NOMO-1 (cell line): ENCODE results near the gene OR8G5.
A peak's percentile ranks its signal among the peaks of the same experiment; 100 is the strongest.
"Not testable (repeated sequence)": the region's sequence is repeated elsewhere in the genome, so short reads cannot be mapped to it uniquely, and the experiment has no call there.

ENCODE experiments used
- DNase-seq, 2 experiments: peaks; one replicate each; lab custom pipeline; 2025; ENCODE audit not compliant: unreplicated experiment in 2 of 2; lab: John Stamatoyannopoulos, UW

OR8G5 gene

GRCh38 chr11:124256076-124256475, at the start of gene OR8G5:
Gene OR8G5, plus strand, starts transcription at chr11:124256376. Its CDS starts 8,556 bp downstream, at chr11:124264932.
- DNase-seq, result no peak

GRCh38 chr11:124207102-124207792, 48.9 kb upstream of the OR8G5 start:
- peak in 1 of 2 experiments; percentile 3 for DNase-seq

- no peak for DNase-seq
These were observed 46.3 kb upstream of the OR8G5 start for GRCh38 chr11:124209824-124210357.

GRCh38 chr11:124210421-124210820, 45.8 kb upstream of the OR8G5 start:
- DNase-seq, result no peak

- DNase-seq, result no peak
These were observed 44.9 kb upstream of the OR8G5 start for GRCh38 chr11:124211321-124211720.

GRCh38 chr11:124214027-124214426, 42.1 kb upstream of the OR8G5 start:
- no peak for DNase-seq

- DNase-seq, result no peak
These were observed 37.0 kb upstream of the OR8G5 start for GRCh38 chr11:124219126-124219525.

- DNase-seq, result no peak
These were observed 33.8 kb upstream of the OR8G5 start for GRCh38 chr11:124222407-124222806.

GRCh38 chr11:124224618-124225423, 31.4 kb upstream of the OR8G5 start:
- DNase-seq, result peak; percentile 68 to 91

GRCh38 chr11:124225471-124225870, 30.7 kb upstream of the OR8G5 start:
- DNase-seq, result no peak

- DNase-seq, result no peak
These were observed 22.8 kb upstream of the OR8G5 start for GRCh38 chr11:124233376-124233775.

- DNase-seq, result peak; percentile 29 to 45
These were observed 17.7 kb upstream of the OR8G5 start for GRCh38 chr11:124238512-124238911.

- DNase-seq, result no peak
These were observed 15.4 kb upstream of the OR8G5 start, which contains the start of gene OR8G1 for GRCh38 chr11:124240621-124241397. Gene OR8G1, plus strand, starts transcription at chr11:124241095. Its CDS starts 8,581 bp downstream, at chr11:124249676.

GRCh38 chr11:124249869-124250268, 6.3 kb upstream of the OR8G5 start:
- DNase-seq, result peak in 1 of 2 experiments; percentile 22

- DNase-seq, result peak in 1 of 2 experiments; percentile 6
These were observed 8.9 kb downstream of the OR8G5 start for GRCh38 chr11:124265041-124265440.

GRCh38 chr11:124270886-124271285, 14.7 kb downstream of the OR8G5 start:
- DNase-seq, result not testable (repeated sequence)

- no peak for DNase-seq
These were observed 17.8 kb downstream of the OR8G5 start for GRCh38 chr11:124274000-124274399.

- peak in 1 of 2 experiments; percentile 29 for DNase-seq
These were observed 19.9 kb downstream of the OR8G5 start for GRCh38 chr11:124276081-124276480.

GRCh38 chr11:124277207-124277606, 21.0 kb downstream of the OR8G5 start:
- DNase-seq, result no peak

GRCh38 chr11:124277804-124278203, 21.6 kb downstream of the OR8G5 start:
- DNase-seq, result no peak

GRCh38 chr11:124278261-124278660, 22.1 kb downstream of the OR8G5 start:
- no peak for DNase-seq
